ENCODE data around the gene GALNT14.

DNA sequence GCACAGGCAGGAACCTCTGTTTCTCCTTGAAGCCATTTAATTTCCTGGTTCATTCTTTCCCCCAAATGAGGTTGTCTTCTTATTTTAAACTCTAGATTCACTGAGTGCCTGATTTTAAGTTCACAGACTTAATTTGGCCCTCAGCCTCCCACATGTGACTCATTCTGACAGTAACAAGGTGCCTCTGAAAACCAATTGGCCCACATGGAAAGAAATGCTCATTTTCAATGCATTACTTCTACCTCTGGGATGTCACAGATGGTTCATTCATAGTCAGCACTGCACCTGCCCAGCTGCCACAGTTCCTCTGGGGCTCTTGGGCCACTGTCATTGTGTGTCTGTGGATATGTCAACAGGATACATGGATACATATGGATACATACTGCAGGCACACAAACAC is 190.6 kb downstream of the GALNT14 start:
- TF ChIP-seq NFYB (CRISPR knock-in tag; conservative IDR thresholded peaks at IDR 0.05; ENCODE audit: low read depth) (no peak), ESRRA (CRISPR knock-in tag; IDR thresholded peaks at IDR 0.05; ENCODE audit: borderline replicate concordance) (no peak), PRRX2 (CRISPR knock-in tag; IDR thresholded peaks at IDR 0.05) (no peak), ZNF121 (CRISPR knock-in tag; IDR thresholded peaks at IDR 0.05) (no peak), NFE2L1 (CRISPR knock-in tag; IDR thresholded peaks at IDR 0.05) (no peak), ZNF416 (CRISPR knock-in tag; IDR thresholded peaks at IDR 0.05) (no peak), MXD4 (CRISPR knock-in tag; IDR thresholded peaks at IDR 0.05; ENCODE audit: borderline replicate concordance) (no peak)
- TF ChIP-seq, protein P1, sequence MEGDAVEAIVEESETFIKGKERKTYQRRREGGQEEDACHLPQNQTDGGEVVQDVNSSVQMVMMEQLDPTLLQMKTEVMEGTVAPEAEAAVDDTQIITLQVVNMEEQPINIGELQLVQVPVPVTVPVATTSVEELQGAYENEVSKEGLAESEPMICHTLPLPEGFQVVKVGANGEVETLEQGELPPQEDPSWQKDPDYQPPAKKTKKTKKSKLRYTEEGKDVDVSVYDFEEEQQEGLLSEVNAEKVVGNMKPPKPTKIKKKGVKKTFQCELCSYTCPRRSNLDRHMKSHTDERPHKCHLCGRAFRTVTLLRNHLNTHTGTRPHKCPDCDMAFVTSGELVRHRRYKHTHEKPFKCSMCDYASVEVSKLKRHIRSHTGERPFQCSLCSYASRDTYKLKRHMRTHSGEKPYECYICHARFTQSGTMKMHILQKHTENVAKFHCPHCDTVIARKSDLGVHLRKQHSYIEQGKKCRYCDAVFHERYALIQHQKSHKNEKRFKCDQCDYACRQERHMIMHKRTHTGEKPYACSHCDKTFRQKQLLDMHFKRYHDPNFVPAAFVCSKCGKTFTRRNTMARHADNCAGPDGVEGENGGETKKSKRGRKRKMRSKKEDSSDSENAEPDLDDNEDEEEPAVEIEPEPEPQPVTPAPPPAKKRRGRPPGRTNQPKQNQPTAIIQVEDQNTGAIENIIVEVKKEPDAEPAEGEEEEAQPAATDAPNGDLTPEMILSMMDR (IDR thresholded peaks at IDR 0.05), result no peak
- TF ChIP-seq, protein P2, sequence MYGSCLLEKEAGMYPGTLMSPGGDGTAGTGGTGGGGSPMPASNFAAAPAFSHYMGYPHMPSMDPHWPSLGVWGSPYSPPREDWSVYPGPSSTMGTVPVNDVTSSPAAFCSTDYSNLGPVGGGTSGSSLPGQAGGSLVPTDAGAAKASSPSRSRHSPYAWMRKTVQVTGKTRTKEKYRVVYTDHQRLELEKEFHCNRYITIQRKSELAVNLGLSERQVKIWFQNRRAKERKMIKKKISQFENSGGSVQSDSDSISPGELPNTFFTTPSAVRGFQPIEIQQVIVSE (CRISPR knock-in tag; IDR thresholded peaks at IDR 0.05; ENCODE audit: borderline replicate concordance), result no peak
- TF ChIP-seq, protein P3, sequence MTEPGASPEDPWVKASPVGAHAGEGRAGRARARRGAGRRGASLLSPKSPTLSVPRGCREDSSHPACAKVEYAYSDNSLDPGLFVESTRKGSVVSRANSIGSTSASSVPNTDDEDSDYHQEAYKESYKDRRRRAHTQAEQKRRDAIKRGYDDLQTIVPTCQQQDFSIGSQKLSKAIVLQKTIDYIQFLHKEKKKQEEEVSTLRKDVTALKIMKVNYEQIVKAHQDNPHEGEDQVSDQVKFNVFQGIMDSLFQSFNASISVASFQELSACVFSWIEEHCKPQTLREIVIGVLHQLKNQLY (CRISPR knock-in tag; IDR thresholded peaks at IDR 0.05), result no peak
- TF ChIP-seq, protein P4, sequence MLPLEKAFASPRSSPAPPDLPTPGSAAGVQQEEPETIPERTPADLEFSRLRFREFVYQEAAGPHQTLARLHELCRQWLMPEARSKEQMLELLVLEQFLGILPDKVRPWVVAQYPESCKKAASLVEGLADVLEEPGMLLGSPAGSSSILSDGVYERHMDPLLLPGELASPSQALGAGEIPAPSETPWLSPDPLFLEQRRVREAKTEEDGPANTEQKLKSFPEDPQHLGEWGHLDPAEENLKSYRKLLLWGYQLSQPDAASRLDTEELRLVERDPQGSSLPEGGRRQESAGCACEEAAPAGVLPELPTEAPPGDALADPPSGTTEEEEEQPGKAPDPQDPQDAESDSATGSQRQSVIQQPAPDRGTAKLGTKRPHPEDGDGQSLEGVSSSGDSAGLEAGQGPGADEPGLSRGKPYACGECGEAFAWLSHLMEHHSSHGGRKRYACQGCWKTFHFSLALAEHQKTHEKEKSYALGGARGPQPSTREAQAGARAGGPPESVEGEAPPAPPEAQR (CRISPR knock-in tag; IDR thresholded peaks at IDR 0.05), result no peak
- TF ChIP-seq, protein P5, sequence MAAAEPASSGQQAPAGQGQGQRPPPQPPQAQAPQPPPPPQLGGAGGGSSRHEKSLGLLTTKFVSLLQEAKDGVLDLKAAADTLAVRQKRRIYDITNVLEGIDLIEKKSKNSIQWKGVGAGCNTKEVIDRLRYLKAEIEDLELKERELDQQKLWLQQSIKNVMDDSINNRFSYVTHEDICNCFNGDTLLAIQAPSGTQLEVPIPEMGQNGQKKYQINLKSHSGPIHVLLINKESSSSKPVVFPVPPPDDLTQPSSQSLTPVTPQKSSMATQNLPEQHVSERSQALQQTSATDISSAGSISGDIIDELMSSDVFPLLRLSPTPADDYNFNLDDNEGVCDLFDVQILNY (CRISPR knock-in tag; IDR thresholded peaks at IDR 0.05), result no peak
